Liver (tissue), 9 donors: ENCODE results near the gene MADD. TPM values are rescaled to one million over a fixed set of nuclear protein-coding genes. Genes with fewer than 3 reads are reported as not detected.

ENCODE experiments used
- DNase-seq: peaks from one replicate; pipeline ENCODE4 v3.0.0-alpha.2; 2017; ENCODE audit warnings: low spot score
- H3K27ac ChIP-seq, 2 donors: one replicate each; pipeline ENCODE4 v1.7.0; 2013; ENCODE audit warnings: inconsistent platforms in 2 of 2, low read length in 2 of 2, control low read depth in 1 of 2, low read depth in 1 of 2, mild to moderate bottlenecking in 1 of 2
- H3K27me3 ChIP-seq, 4 donors: one replicate each; pipeline versions ENCODE4 v1.6.1 to v1.7.0; 2013; ENCODE audit warnings: low read length in 3 of 4, inconsistent platforms in 1 of 4, mild to moderate bottlenecking in 1 of 4, moderate library complexity in 1 of 4; ENCODE audit not compliant: control insufficient read depth in 4 of 4, insufficient read depth in 4 of 4
- H3K36me3 ChIP-seq, 4 donors: one replicate each; pipeline versions ENCODE4 v1.6.1 to v1.7.0; 2013; ENCODE audit warnings: low read length in 3 of 4, mild to moderate bottlenecking in 3 of 4, low read depth in 1 of 4, moderate library complexity in 1 of 4; ENCODE audit not compliant: control insufficient read depth in 4 of 4, insufficient read depth in 3 of 4
- H3K4me1 ChIP-seq, 4 donors: one replicate each; pipeline versions ENCODE4 v1.6.1 to v1.7.0; 2013; ENCODE audit warnings: low read length in 3 of 4, mild to moderate bottlenecking in 3 of 4, moderate library complexity in 1 of 4; ENCODE audit not compliant: control insufficient read depth in 4 of 4, insufficient read depth in 4 of 4
- H3K4me3 ChIP-seq, 3 donors: one replicate each; pipeline versions ENCODE4 v1.6.1 to v1.7.0; 2013; ENCODE audit warnings: low read length in 3 of 3, control low read depth in 1 of 3, low read depth in 1 of 3, mild to moderate bottlenecking in 1 of 3
- H3K9ac ChIP-seq, 2 donors: one replicate each; pipeline ENCODE4 v1.7.0; 2013; ENCODE audit warnings: low read length in 2 of 2, mild to moderate bottlenecking in 2 of 2, moderate library complexity in 2 of 2, control low read depth in 1 of 2, low read depth in 1 of 2
- H3K9me3 ChIP-seq, 4 donors: one replicate each; pipeline versions ENCODE4 v1.6.1 to v1.7.0; 2013; ENCODE audit warnings: low read length in 3 of 4; ENCODE audit not compliant: control insufficient read depth in 4 of 4
- ATF3 ChIP-seq: IDR thresholded peaks from 2 replicates; pipeline ENCODE4 v1.6.1; 2016; ENCODE audit warnings: antibody characterized with exemption
- FOXA1 ChIP-seq: IDR thresholded peaks from 2 replicates; pipeline ENCODE4 v1.6.1; 2016; ENCODE audit warnings: antibody characterized with exemption
- GABPA ChIP-seq, 2 donors: IDR thresholded peaks in 1 of 2; conservative IDR thresholded peaks in 1 of 2; 2 replicates each; pipeline ENCODE4 v1.6.1; 2016; ENCODE audit warnings: antibody characterized with exemption in 2 of 2, mild to moderate bottlenecking in 1 of 2, moderate library complexity in 1 of 2
- HNF4A ChIP-seq, 2 donors: conservative IDR thresholded peaks; 2 replicates each; pipeline ENCODE4 v1.6.1; 2016; ENCODE audit warnings: antibody characterized with exemption in 2 of 2, mild to moderate bottlenecking in 2 of 2
- HNF4G ChIP-seq: IDR thresholded peaks from 2 replicates; pipeline ENCODE4 v1.6.1; 2016; ENCODE audit warnings: antibody characterized with exemption
- MAX ChIP-seq: IDR thresholded peaks from 2 replicates; pipeline ENCODE4 v1.6.1; 2016; ENCODE audit warnings: antibody characterized with exemption
- REST ChIP-seq: IDR thresholded peaks from 2 replicates; pipeline ENCODE4 v1.6.1; 2016; ENCODE audit warnings: antibody characterized with exemption, mild to moderate bottlenecking
- RXRA ChIP-seq, 2 donors: IDR thresholded peaks; 2 replicates each; pipeline ENCODE4 v1.6.1; 2017 to 2018; ENCODE audit warnings: antibody characterized with exemption in 2 of 2, mild to moderate bottlenecking in 1 of 2
- ZBTB33 ChIP-seq: IDR thresholded peaks from 2 replicates; pipeline ENCODE4 v1.6.1; 2016; ENCODE audit warnings: antibody characterized with exemption
- WGBS: extraction: QIAGEN DNeasy Blood & Tissue Kit; methylation state at CpG from one replicate; pipeline ENCODE4 v1.1.7; 2013; 5-methylcytosine and 5-hydroxymethylcytosine counted together
- polyA plus RNA-seq, 2 donors: library from polyadenylated mRNA; stranded (reverse) in 1 of 2; unstranded in 1 of 2; fragments of 200-250 nt in 1 of 2; fragments of >200 nt in 1 of 2; fragmentation: Nextera tagmentation in 1 of 2; extraction: Ambion mirVana in 1 of 2; gene quantifications; one replicate each; pipeline versions ENCODE4 v1.2.1 to v1.2.3, GENCODE V29; 2013 to 2015
- total RNA-seq, 2 donors: library from RNA; depleted of rRNA; stranded (reverse); fragments of >200 nt; gene quantifications; one replicate each; pipeline ENCODE4 v1.2.3, GENCODE V29; 2014
- donor health status: healthy.
- donor health status: healthy.
- donor health status: healthy.
- donor health status: healthy.
- donor health status: healthy.

The MADD gene
- total and polyA plus RNA-seq, 4 donors, result 9.9 to 20.5 (median 11.1) TPM

GRCh38 chr11:47251751-47252150 lies 18.2 kb upstream of the MADD start:
- Histone ChIP-seq H3K9me3 (no peaks in the 10 kb centered on the region), H3K27ac (no peak overlapping the region), H3K27me3 (no peaks in the 10 kb centered on the region), H3K4me3 (no peak overlapping the region), H3K9ac (no peak overlapping the region), H3K4me1 (peaks cover 16 to 48% (median 40%) of the 10 kb centered on the region in 4 donors), H3K36me3 (no peaks in the 10 kb centered on the region)
- no peak for TF ChIP-seq HNF4A (conservative IDR thresholded peaks at IDR 0.05)
- no peak for DNase-seq
- WGBS, result 90% methylated on average over 3 of the region's 3 CpGs

- H3K27me3 ChIP-seq, result no peaks in the 10 kb centered on the region
- H3K36me3 ChIP-seq, result no peaks in the 10 kb centered on the region
- TF ChIP-seq GABPA (IDR thresholded peaks at IDR 0.05 in 1 of 2, conservative IDR thresholded peaks at IDR 0.05 in 1 of 2) (no peak), HNF4A (conservative IDR thresholded peaks at IDR 0.05) (peak; percentile 13 to 15)
- 58% methylated on average over 2 of the region's 2 CpGs for WGBS
- peaks cover 16 to 44% (median 40%) of the 10 kb centered on the region in 4 donors for H3K4me1 ChIP-seq
- DNase-seq, result no peak
- peak overlapping the region; percentile 34 to 79 for H3K27ac ChIP-seq
- H3K4me3 ChIP-seq, result no peak overlapping the region
- no peak overlapping the region for H3K9ac ChIP-seq
- H3K9me3 ChIP-seq, result no peaks in the 10 kb centered on the region
Observed at GRCh38 chr11:47253660-47254059, 16.3 kb upstream of the MADD start.

- TF ChIP-seq GABPA (IDR thresholded peaks at IDR 0.05 in 1 of 2, conservative IDR thresholded peaks at IDR 0.05 in 1 of 2) (no peak), FOXA1 (no peak), ZBTB33 (no peak), ATF3 (no peak), MAX (no peak), REST (no peak), HNF4G (no peak), RXRA (IDR thresholded peaks at IDR 0.05) (no peak)
- Histone ChIP-seq H3K27me3 (no peaks in the 10 kb centered on the region), H3K4me1 (peaks cover 15 to 52% (median 44%) of the 10 kb centered on the region in 4 donors), H3K36me3 (no peaks in the 10 kb centered on the region), H3K4me3 (no peak overlapping the region), H3K9me3 (no peaks in the 10 kb centered on the region), H3K9ac (no peak overlapping the region), H3K27ac (peak overlapping the region; percentile 64 to 79)
- 71% methylated on average over 3 of the region's 3 CpGs for WGBS
- no peak for DNase-seq
Observed at GRCh38 chr11:47254386-47254785, 15.5 kb upstream of the MADD start.
